ENCODE measurements around the gene GRIK4.

- TF ChIP-seq CTCF (IDR thresholded peaks at IDR 0.05; ENCODE audit: low read depth, low read length, poor library complexity, severe bottlenecking) (no peak), EZH2phosphoT487 (IDR thresholded peaks at IDR 0.05; ENCODE audit: borderline replicate concordance, low read length) (no peak)
Measured at GRCh38 chr11:120977266-120978137, 466.0 kb downstream of the GRIK4 start.

Data from DOHH2 (cell line).